ENCODE measurements around the gene GALNT11.
"Not testable (repeated sequence)": the region's sequence is repeated elsewhere in the genome, so short reads cannot be mapped to it uniquely, and the experiment has no call there.

Gene GALNT11

DNA sequence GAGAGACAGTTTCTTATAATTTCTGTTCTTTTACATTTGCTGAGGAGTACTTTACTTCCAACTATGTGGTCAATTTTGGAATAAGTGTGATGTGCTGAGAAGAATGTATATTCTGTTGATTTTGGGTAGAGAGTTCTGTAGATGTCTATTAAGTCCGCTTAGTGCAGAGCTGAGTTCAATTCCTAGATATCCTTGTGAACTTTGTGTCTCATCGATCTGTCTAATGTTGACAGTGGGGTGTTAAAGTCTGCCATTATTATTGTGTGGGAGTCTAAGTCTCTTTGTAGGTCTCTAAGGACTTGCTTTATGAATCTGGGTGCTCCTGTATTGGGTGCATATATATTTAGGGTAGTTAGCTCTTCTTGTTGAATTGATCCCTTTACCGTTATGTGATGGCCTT, 38.3 kb downstream of the GALNT11 start:
- not testable (repeated sequence) for H3K4me2 ChIP-seq (ENCODE audit: low read length); H4K20me1 ChIP-seq (ENCODE audit: control insufficient read depth, insufficient read depth, low read depth, low read length); H3K36me3 ChIP-seq (ENCODE audit: control insufficient read depth, low read length); H3K9me3 ChIP-seq (ENCODE audit: control insufficient read depth, insufficient read depth, low read length); H3K27ac ChIP-seq (ENCODE audit: low read depth, low read length); H3K4me3 ChIP-seq (ENCODE audit: low read length); H3F3A ChIP-seq (ENCODE audit: control insufficient read depth, insufficient read depth); H3K4me1 ChIP-seq (ENCODE audit: control insufficient read depth, low read length); H3K9me2 ChIP-seq (replicated peaks; ENCODE audit: control insufficient read depth, low read length); H3K79me2 ChIP-seq (ENCODE audit: control insufficient read depth, low read length); H3K27me3 ChIP-seq (ENCODE audit: control insufficient read depth, low read length)

- not testable (repeated sequence) for H3K4me2 ChIP-seq (ENCODE audit: low read length); H3K9me2 ChIP-seq (replicated peaks; ENCODE audit: control insufficient read depth, low read length); H3K9me3 ChIP-seq (ENCODE audit: control insufficient read depth, insufficient read depth, low read length); H3K79me2 ChIP-seq (ENCODE audit: control insufficient read depth, low read length); H3K27me3 ChIP-seq (ENCODE audit: control insufficient read depth, low read length); H3K4me3 ChIP-seq (ENCODE audit: low read length); H3F3A ChIP-seq (ENCODE audit: control insufficient read depth, insufficient read depth); H3K36me3 ChIP-seq (ENCODE audit: control insufficient read depth, low read length); H4K20me1 ChIP-seq (ENCODE audit: control insufficient read depth, insufficient read depth, low read depth, low read length); H3K4me1 ChIP-seq (ENCODE audit: control insufficient read depth, low read length); H3K27ac ChIP-seq (ENCODE audit: low read depth, low read length)
Observed at GRCh38 chr7:152065800-152066344, 40.4 kb downstream of the GALNT11 start.

DNA sequence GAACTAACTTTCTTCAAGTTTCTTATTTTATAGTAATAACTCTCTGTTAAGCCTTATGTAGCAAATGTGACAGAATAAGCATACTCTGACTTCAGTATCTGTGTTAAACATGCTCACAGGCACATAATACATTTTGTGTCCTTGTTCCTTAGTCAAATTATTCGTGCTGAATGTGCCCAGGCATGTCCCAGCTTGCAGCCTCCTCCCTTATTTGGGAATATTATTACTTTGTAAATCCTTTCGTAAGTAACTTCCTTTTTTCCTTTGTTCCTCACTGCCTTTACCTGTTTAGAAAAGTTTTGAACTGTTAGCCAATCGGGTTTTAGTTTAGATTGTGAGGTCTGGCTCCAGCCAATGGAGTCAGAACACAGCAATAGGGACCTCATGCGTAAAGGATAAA, 46.9 kb downstream of the GALNT11 start:
- no peak for TF ChIP-seq EZH2phosphoT487 (IDR thresholded peaks at IDR 0.05; ENCODE audit: borderline replicate concordance, low read length)
- H3K4me1 ChIP-seq (ENCODE audit: control insufficient read depth, low read length) = no peaks in the 10 kb centered on the region
- H3K4me2 ChIP-seq (ENCODE audit: low read length) = no peak overlapping the region
- no peaks in the 10 kb centered on the region for H3K36me3 ChIP-seq (ENCODE audit: control insufficient read depth, low read length)
- H3K27ac ChIP-seq (ENCODE audit: low read depth, low read length) = no peak overlapping the region
- H3F3A ChIP-seq (ENCODE audit: control insufficient read depth, insufficient read depth) = no peaks in the 10 kb centered on the region
- H3K9me3 ChIP-seq (ENCODE audit: control insufficient read depth, insufficient read depth, low read length) = no peaks in the 10 kb centered on the region
- H3K9me2 ChIP-seq (replicated peaks; ENCODE audit: control insufficient read depth, low read length) = no peaks in the 10 kb centered on the region
- no peaks in the 10 kb centered on the region for H3K79me2 ChIP-seq (ENCODE audit: control insufficient read depth, low read length)
- H3K27me3 ChIP-seq (ENCODE audit: control insufficient read depth, low read length) = peaks cover 4% of the 10 kb centered on the region; the same call in 1 of the 2 replicates
- no peaks in the 10 kb centered on the region for H4K20me1 ChIP-seq (ENCODE audit: control insufficient read depth, insufficient read depth, low read depth, low read length)
- no peak overlapping the region for H3K4me3 ChIP-seq (ENCODE audit: low read length)

- no peaks in the 10 kb centered on the region for H3K9me2 ChIP-seq (replicated peaks; ENCODE audit: control insufficient read depth, low read length)
- no peak overlapping the region for H3K4me3 ChIP-seq (ENCODE audit: low read length)
- H3K9me3 ChIP-seq (ENCODE audit: control insufficient read depth, insufficient read depth, low read length) = no peaks in the 10 kb centered on the region
- peaks cover under 1% of the 10 kb centered on the region; the same call in 1 of the 2 replicates for H3K4me1 ChIP-seq (ENCODE audit: control insufficient read depth, low read length)
- TF ChIP-seq, protein P1, sequence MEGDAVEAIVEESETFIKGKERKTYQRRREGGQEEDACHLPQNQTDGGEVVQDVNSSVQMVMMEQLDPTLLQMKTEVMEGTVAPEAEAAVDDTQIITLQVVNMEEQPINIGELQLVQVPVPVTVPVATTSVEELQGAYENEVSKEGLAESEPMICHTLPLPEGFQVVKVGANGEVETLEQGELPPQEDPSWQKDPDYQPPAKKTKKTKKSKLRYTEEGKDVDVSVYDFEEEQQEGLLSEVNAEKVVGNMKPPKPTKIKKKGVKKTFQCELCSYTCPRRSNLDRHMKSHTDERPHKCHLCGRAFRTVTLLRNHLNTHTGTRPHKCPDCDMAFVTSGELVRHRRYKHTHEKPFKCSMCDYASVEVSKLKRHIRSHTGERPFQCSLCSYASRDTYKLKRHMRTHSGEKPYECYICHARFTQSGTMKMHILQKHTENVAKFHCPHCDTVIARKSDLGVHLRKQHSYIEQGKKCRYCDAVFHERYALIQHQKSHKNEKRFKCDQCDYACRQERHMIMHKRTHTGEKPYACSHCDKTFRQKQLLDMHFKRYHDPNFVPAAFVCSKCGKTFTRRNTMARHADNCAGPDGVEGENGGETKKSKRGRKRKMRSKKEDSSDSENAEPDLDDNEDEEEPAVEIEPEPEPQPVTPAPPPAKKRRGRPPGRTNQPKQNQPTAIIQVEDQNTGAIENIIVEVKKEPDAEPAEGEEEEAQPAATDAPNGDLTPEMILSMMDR (IDR thresholded peaks at IDR 0.05; ENCODE audit: low read depth, low read length, poor library complexity, severe bottlenecking) = no peak
- no peak for TF ChIP-seq EZH2phosphoT487 (IDR thresholded peaks at IDR 0.05; ENCODE audit: borderline replicate concordance, low read length)
- H3K4me2 ChIP-seq (ENCODE audit: low read length) = no peak overlapping the region
- H3F3A ChIP-seq (ENCODE audit: control insufficient read depth, insufficient read depth) = no peaks in the 10 kb centered on the region
- H4K20me1 ChIP-seq (ENCODE audit: control insufficient read depth, insufficient read depth, low read depth, low read length) = no peaks in the 10 kb centered on the region
- no peak overlapping the region for H3K27ac ChIP-seq (ENCODE audit: low read depth, low read length)
- no peaks in the 10 kb centered on the region for H3K36me3 ChIP-seq (ENCODE audit: control insufficient read depth, low read length)
- peaks cover 4% of the 10 kb centered on the region; the same call in 1 of the 2 replicates for H3K27me3 ChIP-seq (ENCODE audit: control insufficient read depth, low read length)
- H3K79me2 ChIP-seq (ENCODE audit: control insufficient read depth, low read length) = no peaks in the 10 kb centered on the region
Observed at GRCh38 chr7:152073352-152073751, 47.9 kb downstream of the GALNT11 start.

GRCh38 chr7:152074673-152075072, 49.2 kb downstream of the GALNT11 start:
- Histone ChIP-seq H3K9me2 (replicated peaks; ENCODE audit: control insufficient read depth, low read length) (no peaks in the 10 kb centered on the region), H3K27me3 (ENCODE audit: control insufficient read depth, low read length) (peaks cover 4% of the 10 kb centered on the region; the same call in 1 of the 2 replicates), H3K79me2 (ENCODE audit: control insufficient read depth, low read length) (no peaks in the 10 kb centered on the region), H3K4me1 (ENCODE audit: control insufficient read depth, low read length) (peaks cover 5% of the 10 kb centered on the region; the same call in 1 of the 2 replicates), H3K36me3 (ENCODE audit: control insufficient read depth, low read length) (no peaks in the 10 kb centered on the region), H4K20me1 (ENCODE audit: control insufficient read depth, insufficient read depth, low read depth, low read length) (no peaks in the 10 kb centered on the region), H3K4me3 (ENCODE audit: low read length) (no peak overlapping the region), H3K27ac (ENCODE audit: low read depth, low read length) (no peak overlapping the region), H3K9me3 (ENCODE audit: control insufficient read depth, insufficient read depth, low read length) (no peaks in the 10 kb centered on the region), H3F3A (ENCODE audit: control insufficient read depth, insufficient read depth) (no peaks in the 10 kb centered on the region), H3K4me2 (ENCODE audit: low read length) (no peak overlapping the region)
- TF ChIP-seq, protein P1 (IDR thresholded peaks at IDR 0.05; ENCODE audit: low read depth, low read length, poor library complexity, severe bottlenecking) = no peak
- no peak for TF ChIP-seq EZH2phosphoT487 (IDR thresholded peaks at IDR 0.05; ENCODE audit: borderline replicate concordance, low read length)

GRCh38 chr7:152075379-152075778, 49.9 kb downstream of the GALNT11 start:
- not testable (repeated sequence) for H3K27ac ChIP-seq (ENCODE audit: low read depth, low read length); H3K4me3 ChIP-seq (ENCODE audit: low read length); H3K9me2 ChIP-seq (replicated peaks; ENCODE audit: control insufficient read depth, low read length); H3K4me2 ChIP-seq (ENCODE audit: low read length); H3K27me3 ChIP-seq (ENCODE audit: control insufficient read depth, low read length); H3F3A ChIP-seq (ENCODE audit: control insufficient read depth, insufficient read depth); H3K9me3 ChIP-seq (ENCODE audit: control insufficient read depth, insufficient read depth, low read length); H3K36me3 ChIP-seq (ENCODE audit: control insufficient read depth, low read length); H3K4me1 ChIP-seq (ENCODE audit: control insufficient read depth, low read length); H3K79me2 ChIP-seq (ENCODE audit: control insufficient read depth, low read length); H4K20me1 ChIP-seq (ENCODE audit: control insufficient read depth, insufficient read depth, low read depth, low read length)

Measured in DOHH2 (cell line).